IPS-NIHi11 (cell line): ENCODE measurements around the gene COQ7.

Source experiments
- DNase-seq: peaks from one replicate; pipeline ENCODE4 v3.0.0; 2012; ENCODE audit warnings: mixed read lengths, low spot score

The COQ7 gene

DNA sequence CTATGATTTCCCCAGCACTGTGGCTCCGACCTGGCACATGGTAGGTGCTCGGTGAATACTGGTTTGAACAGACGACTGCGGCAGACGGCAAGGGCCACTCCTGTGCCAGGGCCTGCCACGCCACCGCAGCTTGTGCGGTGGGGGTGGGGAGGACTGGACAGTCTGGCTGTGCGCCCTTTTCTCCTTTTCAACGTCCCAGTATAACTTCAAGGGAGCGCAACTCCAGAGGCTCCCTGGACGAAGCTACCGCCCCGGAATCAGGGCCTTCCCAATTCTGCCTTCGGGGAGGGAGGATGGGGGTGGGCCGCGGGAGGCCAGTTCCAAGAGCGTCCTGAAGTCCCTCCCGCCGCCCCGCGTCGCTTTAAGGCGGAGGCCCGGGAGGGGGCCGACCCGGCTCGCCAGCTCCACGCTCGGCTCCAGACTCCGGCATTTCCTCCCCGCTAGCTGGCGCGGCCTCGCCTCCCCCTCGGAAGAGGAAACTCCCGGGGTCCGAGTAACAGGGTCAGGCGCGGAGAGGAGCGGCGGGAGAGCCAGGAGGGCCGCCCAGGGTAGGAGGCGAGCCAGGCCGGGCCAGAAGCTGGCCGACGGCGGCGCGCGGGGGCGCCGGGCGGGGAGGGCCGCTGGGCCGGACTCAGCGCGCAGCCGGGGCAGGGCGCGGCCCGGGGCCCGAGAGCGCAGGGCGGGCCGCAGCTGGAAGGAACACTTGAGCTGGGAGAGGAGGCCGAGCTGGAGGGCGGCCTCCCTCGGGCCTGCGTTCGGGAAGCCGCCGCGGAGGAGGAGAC is 46.4 kb downstream of the COQ7 start, which contains the start of gene ITPRIPL2:
Gene ITPRIPL2, plus strand, starts transcription at position 388 of the 782 bp plus-strand sequence. CDS start 498 bp downstream, outside the sequence.
- peak; percentile 85 for DNase-seq

DNA sequence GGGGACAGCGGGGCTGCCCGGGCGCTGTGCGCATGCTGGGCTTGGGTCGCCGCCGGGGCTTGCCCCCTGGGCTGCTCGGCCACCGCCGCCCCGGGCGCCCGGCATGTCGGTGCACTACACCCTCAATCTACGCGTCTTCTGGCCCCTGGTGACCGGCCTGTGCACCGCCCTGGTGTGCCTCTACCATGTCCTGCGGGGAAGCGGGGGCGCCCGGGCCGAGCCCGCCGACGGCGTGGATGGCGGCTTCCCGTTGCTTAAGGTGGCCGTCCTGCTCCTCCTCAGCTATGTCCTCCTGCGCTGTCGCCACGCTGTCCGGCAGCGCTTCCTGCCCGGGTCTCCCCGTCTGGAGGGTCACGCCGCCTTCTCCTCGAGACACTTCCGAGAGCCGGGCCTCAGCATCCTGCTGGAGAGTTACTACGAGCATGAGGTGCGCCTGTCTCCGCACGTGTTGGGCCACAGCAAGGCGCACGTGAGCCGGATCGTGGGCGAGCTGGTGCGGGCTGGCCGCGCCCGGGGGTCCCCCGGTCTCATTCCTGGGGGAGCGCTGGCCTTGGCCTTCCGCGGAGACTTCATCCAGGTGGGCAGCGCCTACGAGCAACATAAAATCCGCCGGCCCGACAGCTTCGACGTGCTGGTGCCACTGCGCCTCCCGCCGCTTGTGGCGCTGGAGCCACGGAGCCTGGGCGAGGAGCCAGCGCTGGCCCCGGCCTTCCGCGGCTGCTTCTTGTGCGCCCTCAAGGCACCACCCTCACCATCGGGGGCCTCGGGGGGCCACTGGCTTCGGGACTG is 47.1 kb downstream of the COQ7 start:
- peak; percentile 63 for DNase-seq

DNA sequence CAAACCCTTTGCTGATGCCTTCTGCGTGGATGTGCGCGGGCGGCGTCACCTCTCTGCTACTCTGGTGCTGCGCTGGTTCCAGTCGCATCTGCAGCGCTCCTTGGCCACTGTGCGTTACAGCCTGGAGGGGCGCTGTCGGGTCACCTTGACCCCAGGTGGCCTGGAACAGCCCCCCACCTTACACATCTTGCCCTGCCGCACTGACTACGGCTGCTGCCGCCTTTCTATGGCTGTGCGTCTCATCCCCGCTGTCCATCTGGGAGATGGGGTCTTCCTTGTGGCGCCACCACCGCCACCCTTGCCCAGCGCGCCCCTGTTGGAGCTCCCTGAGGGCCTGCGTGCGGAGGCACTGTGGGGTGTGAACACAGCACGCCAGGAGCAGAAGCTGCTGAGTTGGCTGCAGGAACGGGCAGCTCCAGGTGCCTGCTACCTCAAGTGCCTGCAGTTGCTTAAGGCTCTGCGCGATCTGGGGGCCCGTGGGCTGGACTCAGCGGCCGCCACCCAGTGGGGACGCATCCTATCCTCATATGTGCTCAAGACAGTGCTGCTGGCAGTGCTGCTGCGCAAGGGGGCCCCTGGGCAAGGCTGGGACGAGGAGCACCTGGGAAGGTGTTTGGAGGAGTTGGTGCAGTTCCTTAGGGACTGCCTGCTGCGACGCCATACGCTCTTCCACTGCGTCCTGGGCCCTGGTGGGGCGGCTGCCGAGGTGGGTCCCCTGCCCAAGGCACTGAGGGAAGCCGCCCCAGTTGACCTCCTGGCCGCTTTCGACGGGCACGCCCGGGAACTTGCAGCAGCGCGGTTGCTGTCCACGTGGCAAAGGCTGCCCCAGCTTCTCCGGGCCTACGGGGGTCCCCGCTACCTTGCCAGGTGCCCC is 48.0 kb downstream of the COQ7 start:
- DNase-seq = peak; percentile 28

DNA sequence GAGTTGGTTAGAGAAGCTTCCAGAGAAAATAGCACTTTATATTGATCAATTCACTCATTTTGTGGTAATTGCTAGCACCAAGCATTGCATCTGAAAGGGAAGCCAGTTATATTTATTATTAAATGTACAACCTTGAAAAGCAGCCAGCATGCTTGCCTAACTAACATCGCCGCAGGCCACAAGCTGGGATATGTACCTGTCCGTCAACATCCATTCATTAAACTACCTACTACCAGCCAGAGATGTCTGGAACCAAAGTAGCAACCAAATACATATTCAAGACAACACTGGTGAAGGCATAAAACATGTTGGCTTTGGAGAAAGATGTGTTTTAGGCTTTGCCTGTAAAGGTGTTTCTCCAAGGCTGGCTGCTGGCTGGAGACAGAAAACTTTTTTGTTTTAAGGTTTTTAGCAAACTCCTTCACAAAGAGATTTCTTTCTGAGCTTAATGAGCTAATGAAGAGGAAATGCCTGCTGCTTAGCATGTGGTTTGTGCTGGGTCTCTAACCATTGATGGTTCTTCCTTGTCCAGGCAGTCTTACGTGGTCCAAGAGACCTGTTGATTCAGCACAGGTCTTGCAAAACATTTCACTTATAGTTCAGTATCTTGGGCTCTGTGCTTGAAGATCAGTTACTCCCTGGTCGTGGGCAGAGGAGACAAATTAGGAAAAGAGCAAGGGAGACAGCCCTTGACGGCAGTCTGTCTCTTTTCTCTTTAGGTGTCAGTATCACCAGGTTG is 49.5 kb downstream of the COQ7 start:
- DNase-seq = no peak

- DNase-seq = no peak
These were observed 51.6 kb downstream of the COQ7 start for GRCh38 chr16:19118938-19119431.

GRCh38 chr16:19119564-19119963 is 52.1 kb downstream of the COQ7 start:
- DNase-seq = no peak

DNA sequence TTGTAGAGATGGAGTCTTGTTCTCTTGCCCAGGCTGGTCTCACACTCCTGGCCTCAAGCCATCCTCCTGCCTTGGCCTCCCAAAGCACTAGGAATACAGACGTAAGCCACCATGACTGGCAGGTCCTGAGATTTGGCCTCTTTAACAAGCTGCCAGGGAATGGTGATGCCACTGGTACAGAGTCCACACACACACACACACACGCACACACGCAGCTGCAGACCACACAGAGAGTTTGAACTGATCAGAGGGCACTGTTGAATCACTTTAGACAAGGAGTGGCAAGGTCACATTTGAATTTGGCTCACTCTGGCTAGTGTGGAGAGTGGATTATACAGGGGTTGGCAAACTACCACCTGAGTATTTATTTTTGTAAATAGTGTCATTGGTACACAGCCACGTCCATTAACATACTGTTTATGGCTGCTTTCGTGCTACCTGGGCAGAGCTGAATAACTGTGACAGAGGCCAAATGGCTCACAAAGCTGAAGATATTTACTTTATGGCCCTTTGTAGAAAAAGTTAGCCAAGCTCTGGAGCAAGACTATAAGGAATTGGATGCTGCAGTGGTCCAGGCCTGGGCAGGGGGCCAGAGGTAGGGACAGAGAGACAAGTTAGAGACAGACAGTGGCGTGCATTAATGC is 56.2 kb downstream of the COQ7 start:
- DNase-seq = no peak

DNA sequence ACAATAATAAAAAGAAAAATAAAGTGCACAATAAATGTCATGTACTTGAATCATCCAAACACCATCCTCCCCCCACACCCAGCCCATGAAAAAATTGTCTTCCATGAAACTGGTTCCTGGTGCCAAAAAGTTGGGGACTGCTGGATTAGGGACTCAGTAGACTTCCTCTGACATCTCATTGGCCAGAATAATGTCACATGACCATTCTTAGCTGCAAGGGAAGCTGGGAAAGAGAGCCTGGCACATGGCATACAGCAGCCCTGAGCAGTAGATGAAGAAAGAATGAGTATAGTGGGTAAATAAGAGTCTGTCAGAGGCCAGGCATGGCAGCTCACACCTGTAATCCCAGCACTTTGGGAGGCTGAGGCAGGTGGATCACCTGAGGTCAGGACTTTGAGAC is 58.9 kb downstream of the COQ7 start:
- DNase-seq = no peak

DNA sequence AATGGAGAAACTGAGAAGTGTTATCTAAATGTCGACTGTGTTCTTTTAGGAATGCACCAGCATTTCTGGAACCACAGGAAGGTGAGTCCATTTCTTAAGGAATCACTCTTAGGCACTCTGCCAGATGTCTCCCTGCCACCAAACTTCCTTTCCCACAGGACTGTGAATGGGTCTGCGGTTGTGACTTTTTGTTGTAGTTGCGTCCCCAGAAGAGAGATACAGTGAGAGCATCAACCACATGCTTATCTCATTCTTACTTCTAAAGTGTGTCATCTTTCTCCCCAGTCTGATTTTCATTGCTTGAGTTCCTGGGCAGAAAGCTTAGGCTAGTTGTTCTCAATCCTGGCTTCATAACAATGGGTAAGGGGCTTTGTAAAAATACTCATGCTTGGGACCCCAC is 59.8 kb downstream of the COQ7 start:
- no peak for DNase-seq

DNA sequence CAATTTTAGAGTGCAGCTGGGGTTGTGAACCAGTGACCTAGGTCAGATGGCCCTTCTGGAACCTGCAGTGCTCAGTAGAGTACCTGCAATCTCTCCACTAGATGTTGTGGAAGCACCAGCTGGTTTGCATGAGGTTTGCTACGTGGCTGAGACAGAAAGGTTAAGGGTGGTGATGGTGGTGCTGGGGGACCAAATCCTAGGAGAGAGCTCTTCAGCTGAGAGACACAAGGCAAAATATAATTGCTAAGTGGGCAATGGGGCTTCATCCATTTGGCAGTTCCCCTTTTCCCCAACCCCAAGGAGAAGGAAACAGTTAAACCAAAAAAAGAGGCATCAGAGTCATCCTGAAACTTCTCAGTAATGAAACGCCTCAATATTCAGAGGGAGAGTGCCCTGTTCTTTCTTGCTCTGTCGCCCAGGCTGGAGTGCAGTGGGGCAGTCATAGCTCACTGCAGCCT is 60.3 kb downstream of the COQ7 start:
- DNase-seq = no peak

DNA sequence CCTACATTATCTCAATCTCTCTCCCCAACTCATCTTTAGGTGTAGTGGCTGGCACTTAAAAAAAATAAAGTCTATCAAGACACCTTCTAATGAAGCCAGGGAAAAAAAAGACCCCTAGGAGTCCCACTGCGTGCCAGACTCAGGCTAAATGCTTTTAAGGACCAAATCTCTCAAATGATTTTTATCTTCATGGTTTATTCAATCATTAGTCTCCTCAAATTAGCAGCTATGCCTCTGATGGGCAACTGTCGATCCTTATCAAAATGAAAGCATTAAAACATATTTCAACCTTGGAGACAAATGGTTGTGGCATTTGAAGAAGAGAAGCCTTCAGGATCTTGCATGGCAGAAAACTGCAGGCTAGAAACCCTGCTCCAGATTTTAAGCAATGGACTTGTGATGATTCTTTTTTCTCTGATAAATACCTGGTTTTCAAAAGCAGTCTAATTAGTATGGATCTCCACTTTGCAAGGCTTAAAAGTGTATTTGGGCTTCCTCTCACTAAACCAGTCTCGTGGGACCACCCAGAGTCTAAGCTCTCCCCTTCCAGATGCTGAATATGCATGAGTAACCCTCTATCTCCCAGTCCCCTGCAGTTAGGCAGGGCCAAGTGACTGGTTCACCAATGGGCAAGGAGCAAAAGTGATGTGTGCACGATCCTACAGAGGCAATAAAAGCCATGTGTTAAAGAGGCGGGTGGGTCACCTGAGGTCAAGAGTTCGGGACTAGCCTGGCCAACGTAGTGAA is 61.2 kb downstream of the COQ7 start:
- DNase-seq = no peak
